Effector memory CD4-positive, alpha-beta T cell (primary cell): Measurements from ENCODE around the gene VIPR2.
"Not testable (repeated sequence)": the region's sequence is repeated elsewhere in the genome, so short reads cannot be mapped to it uniquely, and the experiment has no call there.

Experiments used
- DNase-seq, 3 donors: peaks; one replicate each; pipeline ENCODE4 v3.0.0-alpha.2; 2020
- H3K27ac ChIP-seq: 2 replicates; pipeline ENCODE4 v1.7.0; 2013; ENCODE audit warnings: mild to moderate bottlenecking, low read length, moderate library complexity; ENCODE audit not compliant: insufficient read depth, poor library complexity, severe bottlenecking
- H3K27me3 ChIP-seq: replicated peaks from 2 replicates; pipeline ENCODE4 v1.7.0; 2013; ENCODE audit warnings: mild to moderate bottlenecking, low read length; ENCODE audit not compliant: insufficient read depth, control insufficient read depth, poor library complexity, severe bottlenecking
- H3K36me3 ChIP-seq: 2 replicates; pipeline ENCODE4 v1.7.0; 2013; ENCODE audit warnings: mild to moderate bottlenecking, low read length, moderate library complexity; ENCODE audit not compliant: control insufficient read depth, insufficient read depth
- H3K4me1 ChIP-seq: 2 replicates; pipeline ENCODE4 v1.7.0; 2013; ENCODE audit warnings: low read length, mild to moderate bottlenecking; ENCODE audit not compliant: control insufficient read depth, insufficient read depth, poor library complexity, severe bottlenecking
- H3K4me3 ChIP-seq: 2 replicates; pipeline ENCODE4 v1.7.0; 2013; ENCODE audit warnings: low read length, low read depth, mild to moderate bottlenecking; ENCODE audit not compliant: insufficient read depth, poor library complexity, severe bottlenecking
- H3K9me3 ChIP-seq: 2 replicates; pipeline ENCODE4 v1.7.0; 2013; ENCODE audit warnings: mild to moderate bottlenecking, low read length, moderate library complexity; ENCODE audit not compliant: control insufficient read depth

Gene VIPR2

DNA sequence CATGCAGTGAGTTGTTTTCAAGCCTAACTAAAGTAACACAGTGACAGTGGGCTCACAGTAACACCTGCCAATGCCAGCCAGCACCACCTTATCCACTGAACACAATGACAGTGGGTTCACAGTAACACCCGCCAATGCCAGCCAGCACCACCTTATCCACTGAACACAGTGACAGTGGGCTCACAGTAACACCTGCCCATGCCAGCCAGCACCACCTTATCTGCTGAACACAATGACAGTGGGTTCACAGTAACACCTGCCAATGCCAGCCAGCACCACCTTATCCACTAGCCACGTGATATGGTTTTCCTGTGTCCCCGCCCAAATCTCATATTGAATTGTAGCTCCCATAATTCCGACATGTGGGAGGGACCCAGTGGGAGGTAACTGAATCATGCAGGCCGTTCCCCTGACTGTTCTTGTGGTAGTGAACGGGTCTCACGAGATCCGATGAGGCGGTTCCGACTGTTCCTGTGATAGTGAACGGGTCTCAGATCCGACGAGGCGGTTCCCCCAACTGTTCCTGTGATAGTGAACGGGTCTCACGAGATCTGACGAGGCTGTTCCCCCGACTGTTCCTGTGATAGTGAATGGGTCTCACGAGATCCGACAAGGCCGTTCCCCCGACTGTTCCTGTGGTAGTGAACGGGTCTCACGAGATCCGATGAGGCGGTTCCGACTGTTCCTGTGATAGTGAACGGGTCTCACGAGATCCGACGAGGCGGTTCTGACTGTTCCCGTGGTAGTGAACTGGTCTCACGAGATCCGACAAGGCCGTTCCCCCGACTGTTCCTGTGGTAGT, 44.2 kb downstream of the VIPR2 start:
- DNase-seq, H3K36me3 ChIP-seq, H3K4me1 ChIP-seq: not testable (repeated sequence)

DNA sequence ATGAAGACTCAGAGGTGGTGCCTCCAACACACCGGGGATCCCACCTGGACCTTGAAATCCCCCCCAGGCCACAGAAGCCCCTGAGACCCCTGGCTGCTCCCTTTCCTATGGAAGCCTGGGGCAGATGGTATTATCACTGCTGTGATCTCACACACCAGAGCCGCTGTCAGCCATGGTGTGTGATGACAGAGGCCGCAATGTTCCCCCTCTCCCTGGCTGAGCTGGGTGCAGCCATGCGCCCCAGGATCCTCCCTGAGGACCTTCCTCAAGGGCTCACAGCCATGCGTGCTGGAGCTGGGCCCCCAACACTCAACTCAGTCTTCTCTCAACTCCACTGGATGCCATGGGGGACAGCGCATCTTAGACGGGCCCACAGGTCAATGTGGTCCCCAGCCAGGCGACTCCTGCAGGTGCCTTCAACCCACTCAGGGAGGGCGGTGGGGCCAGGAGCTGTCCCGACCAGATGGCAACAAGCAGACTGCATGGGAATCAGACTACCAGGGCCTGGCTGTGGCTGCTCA, 44.9 kb downstream of the VIPR2 start:
- H3K9me3 ChIP-seq: no peaks in the 10 kb centered on the region
- no peak overlapping the region for H3K27ac ChIP-seq
- DNase-seq: no peak
- H3K36me3 ChIP-seq: no peaks in the 10 kb centered on the region
- H3K27me3 ChIP-seq: no peaks in the 10 kb centered on the region
- no peak overlapping the region for H3K4me3 ChIP-seq
- no peaks in the 10 kb centered on the region for H3K4me1 ChIP-seq

More for the DNA sequence above, 44.2 kb downstream of the VIPR2 start:
- H3K9me3 ChIP-seq, H3K4me3 ChIP-seq, H3K27ac ChIP-seq, H3K27me3 ChIP-seq: not testable (repeated sequence)

DNA sequence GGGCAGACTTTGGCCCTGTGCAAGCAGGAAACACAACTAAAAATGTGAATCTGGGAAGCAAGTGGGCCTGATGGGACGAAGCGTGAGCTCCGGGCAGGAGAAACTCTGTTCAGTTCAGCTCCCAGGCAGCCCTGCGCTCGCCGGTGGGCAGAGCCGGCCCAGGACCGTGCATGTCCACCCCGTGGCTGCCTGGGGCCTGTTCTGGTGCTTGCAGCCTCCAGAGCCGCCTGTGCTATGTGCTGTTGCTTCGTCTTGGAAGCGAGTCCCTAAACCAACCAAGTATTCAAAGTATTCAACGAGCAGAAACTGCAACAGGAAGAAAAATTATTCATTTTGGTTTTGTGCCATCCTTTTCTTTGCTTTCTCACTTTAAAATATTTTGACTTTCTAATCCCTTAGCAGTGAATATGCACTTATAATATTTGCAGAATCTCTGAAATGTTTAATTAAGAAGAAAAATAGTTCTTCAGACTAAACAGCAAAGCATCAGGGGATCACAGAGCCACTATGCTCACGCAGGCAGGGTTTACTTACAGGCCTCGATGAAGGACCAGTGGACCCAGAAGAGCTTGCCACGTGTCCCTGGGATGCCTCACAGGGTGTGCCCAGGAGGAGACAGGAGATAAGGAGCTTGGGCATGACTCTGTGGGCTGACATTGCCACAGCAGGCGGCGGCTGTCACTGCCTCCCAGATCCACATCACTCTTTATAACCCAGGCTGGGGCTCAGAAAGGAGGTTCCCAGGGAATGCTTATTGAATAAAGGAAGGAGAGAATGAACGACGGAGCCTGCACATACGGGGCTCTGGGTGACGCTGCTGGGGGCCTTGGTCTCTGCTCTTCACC, 45.6 kb downstream of the VIPR2 start:
- Histone ChIP-seq H3K4me1 (no peaks in the 10 kb centered on the region), H3K9me3 (no peaks in the 10 kb centered on the region), H3K27ac (no peak overlapping the region), H3K36me3 (no peaks in the 10 kb centered on the region), H3K27me3 (no peaks in the 10 kb centered on the region), H3K4me3 (no peak overlapping the region)
- no peak for DNase-seq

DNA sequence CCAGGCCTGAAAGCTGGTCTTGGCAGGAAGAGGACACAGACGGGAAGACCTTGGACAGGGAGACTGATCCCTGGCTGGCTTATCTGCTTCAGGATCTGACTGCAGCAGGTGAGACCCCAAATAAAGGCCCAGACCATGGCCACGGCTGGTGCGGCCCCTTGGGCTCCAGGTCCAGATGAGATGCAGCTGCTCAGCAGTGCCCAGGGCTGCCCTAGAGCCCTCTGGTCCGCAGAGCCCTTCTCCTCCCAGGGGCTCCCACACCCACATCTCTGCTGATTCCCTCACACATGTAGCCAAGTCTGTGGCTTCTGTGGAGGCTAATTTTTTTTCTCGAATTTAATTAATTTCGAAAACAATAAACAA, 46.3 kb downstream of the VIPR2 start:
- no peak overlapping the region for H3K4me3 ChIP-seq
- no peaks in the 10 kb centered on the region for H3K9me3 ChIP-seq
- no peak for DNase-seq
- H3K4me1 ChIP-seq: no peaks in the 10 kb centered on the region
- H3K27ac ChIP-seq: no peak overlapping the region
- no peaks in the 10 kb centered on the region for H3K27me3 ChIP-seq
- H3K36me3 ChIP-seq: no peaks in the 10 kb centered on the region

DNA sequence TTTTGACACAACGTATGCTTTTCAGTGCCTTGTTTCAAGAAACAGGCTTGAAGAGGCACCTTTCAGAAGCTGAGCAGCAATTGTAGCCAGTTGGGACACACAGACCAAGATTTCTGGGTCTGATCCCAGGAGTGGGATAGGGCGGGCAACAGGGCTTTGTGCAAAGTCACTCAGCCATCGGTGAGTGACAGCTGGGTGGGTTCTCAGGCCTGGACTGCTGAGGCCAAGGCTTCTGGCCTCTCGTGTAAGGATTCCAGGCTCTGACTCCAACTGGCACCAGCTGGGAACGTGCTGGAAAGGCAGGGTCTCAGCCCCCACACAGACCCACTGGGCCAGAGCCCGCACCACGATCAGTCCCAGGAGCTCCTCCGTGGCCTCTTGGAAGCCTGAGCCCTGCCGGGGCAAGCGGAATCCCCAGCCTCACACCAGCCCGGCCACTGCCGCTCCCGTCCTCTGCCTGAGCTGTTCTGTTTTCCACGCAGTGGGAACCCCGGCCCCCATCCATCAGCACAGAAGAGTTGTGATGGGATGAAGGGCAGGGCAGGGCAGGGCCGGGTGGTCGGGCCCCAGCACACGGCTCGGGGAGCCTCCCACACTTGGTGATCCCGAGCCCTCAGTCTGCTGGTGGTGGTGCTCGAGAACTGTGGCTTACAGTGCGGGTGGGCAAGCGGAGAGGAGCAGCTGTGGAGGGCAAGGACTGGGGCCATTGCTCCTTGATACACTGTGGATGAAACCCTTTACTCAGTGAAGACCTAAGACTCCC, 46.8 kb downstream of the VIPR2 start:
- Histone ChIP-seq H3K4me1 (no peaks in the 10 kb centered on the region), H3K27me3 (no peaks in the 10 kb centered on the region), H3K27ac (no peak overlapping the region), H3K9me3 (no peaks in the 10 kb centered on the region), H3K4me3 (no peak overlapping the region), H3K36me3 (no peaks in the 10 kb centered on the region)
- DNase-seq: no peak

DNA sequence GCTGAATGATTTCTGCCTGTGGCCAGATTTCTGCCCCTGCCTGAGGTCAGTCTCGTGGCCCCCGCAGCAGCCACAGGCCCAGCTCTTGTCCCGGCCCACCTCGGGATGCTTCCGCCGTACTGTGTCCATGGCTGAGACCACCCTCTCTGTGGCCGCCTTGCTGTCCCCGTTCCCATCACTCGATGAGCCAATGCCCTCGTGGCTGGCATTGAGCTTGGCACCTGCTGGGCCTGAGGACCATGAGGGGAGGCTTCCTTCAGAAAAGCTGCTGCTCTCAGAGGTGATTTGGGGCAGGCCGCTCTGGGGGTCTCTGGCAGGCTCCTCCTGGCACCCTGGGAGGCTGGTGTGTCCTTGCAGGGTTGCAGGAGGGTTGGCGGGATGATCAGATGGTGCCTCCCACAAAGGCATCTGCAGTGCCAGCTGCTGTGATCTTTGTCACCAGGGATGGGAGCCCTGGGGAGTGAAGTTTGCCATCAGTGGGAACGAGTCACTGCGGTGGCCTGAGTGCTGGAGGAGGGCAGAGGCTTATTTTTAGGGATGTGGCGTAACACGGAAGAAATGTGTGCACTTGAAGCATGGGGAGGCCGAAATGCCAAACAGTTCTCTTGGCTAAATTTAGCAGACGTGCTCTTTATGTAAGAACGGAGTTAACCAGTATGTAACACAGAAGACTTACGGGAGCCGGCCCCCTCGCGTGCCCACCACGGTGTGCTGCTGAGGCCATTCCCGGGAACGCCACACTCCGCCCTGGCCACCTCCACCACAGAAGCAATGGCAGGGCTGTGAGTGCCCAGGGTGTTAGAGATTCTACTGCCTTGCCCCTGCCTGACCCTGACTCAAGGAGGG, 47.7 kb downstream of the VIPR2 start:
- Histone ChIP-seq H3K4me1 (no peaks in the 10 kb centered on the region), H3K27me3 (no peaks in the 10 kb centered on the region), H3K36me3 (no peaks in the 10 kb centered on the region), H3K27ac (no peak overlapping the region), H3K9me3 (no peaks in the 10 kb centered on the region), H3K4me3 (no peak overlapping the region)
- DNase-seq: no peak

DNA sequence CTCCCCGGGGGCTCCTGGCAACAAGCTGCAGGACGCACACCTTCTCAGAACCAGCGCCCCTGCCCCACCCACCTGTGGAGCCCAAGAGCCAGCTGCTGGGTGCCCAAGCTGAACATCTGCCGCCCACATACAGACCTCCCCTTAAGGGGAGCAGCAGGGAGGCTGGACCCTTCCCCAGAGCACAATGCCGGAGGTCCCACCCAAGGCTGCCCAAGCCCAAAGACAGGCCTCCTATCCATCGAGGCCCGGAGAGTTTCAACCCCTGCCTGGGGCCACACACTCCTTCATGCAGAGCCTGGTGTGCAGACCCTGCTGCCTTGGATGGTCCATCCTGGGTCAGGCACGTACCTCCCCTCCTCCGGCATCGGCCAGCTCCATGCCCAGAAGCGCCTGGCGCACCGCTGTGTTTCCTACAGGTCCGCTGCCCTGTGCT, 48.7 kb downstream of the VIPR2 start:
- H3K4me1 ChIP-seq: no peaks in the 10 kb centered on the region
- no peaks in the 10 kb centered on the region for H3K36me3 ChIP-seq
- H3K9me3 ChIP-seq: no peaks in the 10 kb centered on the region
- no peak for DNase-seq
- no peak overlapping the region for H3K4me3 ChIP-seq
- H3K27me3 ChIP-seq: no peaks in the 10 kb centered on the region
- H3K27ac ChIP-seq: no peak overlapping the region

DNA sequence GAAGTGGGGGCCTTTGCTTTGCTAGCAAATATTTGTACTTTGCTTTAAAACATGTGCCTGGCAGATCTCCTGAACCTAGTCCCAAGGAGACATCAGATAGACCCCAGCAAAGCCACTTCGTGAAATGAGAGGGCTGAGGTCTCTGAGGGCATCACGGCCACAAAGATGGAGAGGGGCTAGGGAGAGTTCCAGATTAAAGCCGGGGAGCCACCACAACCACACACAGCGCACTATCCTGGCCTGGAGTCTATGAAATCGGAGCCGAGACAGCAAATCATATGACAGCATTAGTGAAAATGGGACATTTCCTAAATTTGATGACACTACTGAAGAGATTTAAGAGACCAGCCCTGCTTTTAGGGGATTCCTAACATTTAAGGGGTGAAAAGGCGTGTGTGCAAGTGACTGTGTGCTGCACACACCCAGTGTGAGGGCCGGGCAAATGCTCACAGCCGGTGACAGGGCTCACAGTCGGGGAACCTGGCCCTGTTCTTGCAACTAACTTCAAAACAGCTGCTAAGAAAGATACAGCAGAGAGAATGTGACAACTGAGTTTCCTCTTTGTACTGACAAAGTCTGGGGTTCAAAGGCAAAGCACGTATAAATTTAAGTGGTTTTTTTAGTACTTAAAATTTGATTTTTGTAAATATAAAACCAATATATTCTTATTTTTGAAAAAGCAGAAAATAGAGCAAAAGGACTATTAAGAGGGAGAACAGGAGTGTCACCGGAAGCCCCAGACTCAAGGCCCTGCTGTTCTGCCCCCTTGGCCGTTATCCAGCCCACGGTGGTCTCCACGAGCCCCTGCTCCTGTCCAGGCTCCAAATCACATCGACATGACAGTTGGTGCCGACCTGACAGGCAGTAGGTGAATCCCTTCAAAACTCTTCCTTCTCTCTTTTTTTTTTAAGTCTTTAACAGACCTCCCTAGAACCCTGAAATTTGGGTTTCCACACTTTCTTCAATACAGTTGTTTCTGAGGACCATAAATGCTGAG, 49.5 kb downstream of the VIPR2 start:
- Histone ChIP-seq H3K9me3 (no peaks in the 10 kb centered on the region), H3K27me3 (no peaks in the 10 kb centered on the region), H3K4me1 (no peaks in the 10 kb centered on the region), H3K4me3 (no peak overlapping the region), H3K36me3 (no peaks in the 10 kb centered on the region), H3K27ac (no peak overlapping the region)
- DNase-seq: no peak
